Gastroesophageal sphincter (tissue), 3 donors: ENCODE results near the gene SH3PXD2A.

Source experiments
- CTCF ChIP-seq, 4 experiments: fragments of 200-600 bp in 2 of 4; fragments of 450-650 bp in 2 of 4; sonication (generic) in 1 of 4; IDR thresholded peaks; one replicate each; pipeline ENCODE4 v1.5.1; 2017 to 2019; ENCODE audit warnings: antibody characterized with exemption in 4 of 4, mild to moderate bottlenecking in 2 of 4, moderate library complexity in 2 of 4
- POLR2A ChIP-seq, 2 donors: fragments of 450-650 bp; IDR thresholded peaks; one replicate each; pipeline ENCODE4 v1.6.1; 2017; ENCODE audit warnings: antibody characterized with exemption in 2 of 2, mild to moderate bottlenecking in 2 of 2, moderate library complexity in 1 of 2
- POLR2AphosphoS5 ChIP-seq: sonication (generic); formaldehyde crosslinking; IDR thresholded peaks from one replicate; pipeline ENCODE4 v1.6.1; 2017; ENCODE audit warnings: antibody characterized with exemption

GRCh38 chr10:103719036-103719435, 136.3 kb downstream of the SH3PXD2A start:
- TF ChIP-seq CTCF (IDR thresholded peaks at IDR 0.05): no peak
- no peak for TF ChIP-seq POLR2AphosphoS5
- no peak for TF ChIP-seq POLR2A (IDR thresholded peaks at IDR 0.05)
